Measurements from ENCODE around the gene KRT79. TPM values are rescaled to one million over a fixed set of nuclear protein-coding genes. Genes with fewer than 3 reads are reported as not detected.

Gene KRT79
- total RNA-seq, 4 donors from 2014 or later, result 1.8 TPM; not detected in 3

GRCh38 chr12:52810554-52810953 lies 23.6 kb downstream of the KRT79 start:
- no peaks in the 10 kb centered on the region for H3K9me3 ChIP-seq

GRCh38 chr12:52809166-52809565 lies 24.9 kb downstream of the KRT79 start:
- Histone ChIP-seq H3K27me3 (no peaks in the 10 kb centered on the region), H3K9me3 (no peaks in the 10 kb centered on the region), H3K4me1 (peaks cover 0 to 30% (median 0%) of the 10 kb centered on the region in 3 donors), H3K36me3 (peaks cover 0 to 46% (median 0%) of the 10 kb centered on the region in 3 donors), H3K4me3 (no peak overlapping the region), H3K27ac (no peak overlapping the region)
- TF ChIP-seq, protein P1, sequence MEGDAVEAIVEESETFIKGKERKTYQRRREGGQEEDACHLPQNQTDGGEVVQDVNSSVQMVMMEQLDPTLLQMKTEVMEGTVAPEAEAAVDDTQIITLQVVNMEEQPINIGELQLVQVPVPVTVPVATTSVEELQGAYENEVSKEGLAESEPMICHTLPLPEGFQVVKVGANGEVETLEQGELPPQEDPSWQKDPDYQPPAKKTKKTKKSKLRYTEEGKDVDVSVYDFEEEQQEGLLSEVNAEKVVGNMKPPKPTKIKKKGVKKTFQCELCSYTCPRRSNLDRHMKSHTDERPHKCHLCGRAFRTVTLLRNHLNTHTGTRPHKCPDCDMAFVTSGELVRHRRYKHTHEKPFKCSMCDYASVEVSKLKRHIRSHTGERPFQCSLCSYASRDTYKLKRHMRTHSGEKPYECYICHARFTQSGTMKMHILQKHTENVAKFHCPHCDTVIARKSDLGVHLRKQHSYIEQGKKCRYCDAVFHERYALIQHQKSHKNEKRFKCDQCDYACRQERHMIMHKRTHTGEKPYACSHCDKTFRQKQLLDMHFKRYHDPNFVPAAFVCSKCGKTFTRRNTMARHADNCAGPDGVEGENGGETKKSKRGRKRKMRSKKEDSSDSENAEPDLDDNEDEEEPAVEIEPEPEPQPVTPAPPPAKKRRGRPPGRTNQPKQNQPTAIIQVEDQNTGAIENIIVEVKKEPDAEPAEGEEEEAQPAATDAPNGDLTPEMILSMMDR (IDR thresholded peaks at IDR 0.05), result no peak
- no peak for TF ChIP-seq POLR2A (IDR thresholded peaks at IDR 0.05)
- no peak for DNase-seq
- intact Hi-C loops (cut with DNase I), result no loop called here
- 78 to 82% methylated on average over 7 of the region's 7 CpGs for WGBS, 2 donors

More at GRCh38 chr12:52810554-52810953, 23.6 kb downstream of the KRT79 start:
- TF ChIP-seq, protein P1 (IDR thresholded peaks at IDR 0.05), result no peak
- TF ChIP-seq POLR2A (IDR thresholded peaks at IDR 0.05), result peak in 1 of 4 donors; percentile 28
- peaks cover 0 to 46% (median 0%) of the 10 kb centered on the region in 3 donors for H3K36me3 ChIP-seq
- intact Hi-C loops (cut with DNase I), result no loop called here
- no peak for DNase-seq
- peak overlapping the region in 1 of 4 donors; percentile 44 for H3K4me3 ChIP-seq
- H3K27ac ChIP-seq, result peak overlapping the region in 2 of 4 donors; percentile 75 to 84
- 67 to 68% methylated on average over 5 of the region's 5 CpGs for WGBS, 2 donors
- H3K4me1 ChIP-seq, result peaks cover 0 to 28% (median 0%) of the 10 kb centered on the region in 3 donors
- no peaks in the 10 kb centered on the region for H3K27me3 ChIP-seq

DNA sequence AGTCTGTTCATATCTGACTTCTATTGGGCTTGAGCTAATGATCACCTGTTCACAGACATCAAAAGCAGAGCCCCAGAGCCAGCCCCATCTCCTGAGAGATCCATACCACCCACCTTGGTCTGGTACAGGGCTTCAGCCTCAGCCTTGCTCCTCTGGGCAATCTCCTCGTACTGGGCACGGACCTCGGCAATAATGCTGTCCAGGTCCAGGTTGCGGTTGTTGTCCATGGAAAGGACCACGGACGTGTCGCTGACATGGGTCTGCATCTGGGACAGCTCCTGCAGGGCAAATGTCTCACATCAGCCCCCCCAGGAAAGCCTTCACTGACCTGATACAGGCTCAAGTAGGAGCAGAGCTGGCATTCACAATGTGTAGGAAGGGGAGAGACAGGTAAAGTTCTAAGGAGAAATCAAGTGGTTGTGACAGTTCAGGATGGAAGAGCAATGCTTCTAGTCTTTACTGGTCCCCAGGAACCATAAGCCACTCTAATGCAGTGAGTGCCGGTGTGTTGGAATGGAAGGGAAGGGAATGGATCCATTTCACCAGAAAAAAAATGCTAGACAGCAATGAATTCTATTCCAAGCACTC lies 25.4 kb downstream of the KRT79 start:
- no peak for DNase-seq
- H3K27ac ChIP-seq, result no peak overlapping the region
- no peak for TF ChIP-seq POLR2A (IDR thresholded peaks at IDR 0.05)
- TF ChIP-seq, protein P1 (IDR thresholded peaks at IDR 0.05), result no peak
- H3K4me1 ChIP-seq, result peaks cover 0 to 30% (median 0%) of the 10 kb centered on the region in 3 donors
- WGBS, 2 donors, result 71 to 83% methylated on average over 1 to 6 of the region's 8 CpGs
- intact Hi-C loops (cut with DNase I), result no loop called here
- H3K27me3 ChIP-seq, result no peaks in the 10 kb centered on the region
- H3K9me3 ChIP-seq, result no peaks in the 10 kb centered on the region
- peaks cover 0 to 46% (median 0%) of the 10 kb centered on the region in 3 donors for H3K36me3 ChIP-seq
- no peak overlapping the region for H3K4me3 ChIP-seq

- H3K9me3 ChIP-seq, result no peaks in the 10 kb centered on the region
- H3K27ac ChIP-seq, result no peak overlapping the region
- 82 to 84% methylated on average over 14 to 16 of the region's 16 CpGs for WGBS, 2 donors
- peaks cover 0 to 46% (median 0%) of the 10 kb centered on the region in 3 donors for H3K36me3 ChIP-seq
- no peak overlapping the region for H3K4me3 ChIP-seq
- TF ChIP-seq, protein P1 (IDR thresholded peaks at IDR 0.05), result no peak
- TF ChIP-seq POLR2A (IDR thresholded peaks at IDR 0.05), result no peak
- intact Hi-C loops (cut with DNase I), result no loop called here
- no peaks in the 10 kb centered on the region for H3K27me3 ChIP-seq
- DNase-seq, result no peak
- peaks cover 0 to 32% (median 0%) of the 10 kb centered on the region in 3 donors for H3K4me1 ChIP-seq
Observed at GRCh38 chr12:52807544-52808470, 26.3 kb downstream of the KRT79 start.
